ENCODE data around the gene ZNF135. TPM values are rescaled to one million over a fixed set of nuclear protein-coding genes. Genes with fewer than 3 reads are reported as not detected.

ZNF135 gene
- total and polyA plus RNA-seq, 2 donors, result 7.0 to 14.6 TPM

DNA sequence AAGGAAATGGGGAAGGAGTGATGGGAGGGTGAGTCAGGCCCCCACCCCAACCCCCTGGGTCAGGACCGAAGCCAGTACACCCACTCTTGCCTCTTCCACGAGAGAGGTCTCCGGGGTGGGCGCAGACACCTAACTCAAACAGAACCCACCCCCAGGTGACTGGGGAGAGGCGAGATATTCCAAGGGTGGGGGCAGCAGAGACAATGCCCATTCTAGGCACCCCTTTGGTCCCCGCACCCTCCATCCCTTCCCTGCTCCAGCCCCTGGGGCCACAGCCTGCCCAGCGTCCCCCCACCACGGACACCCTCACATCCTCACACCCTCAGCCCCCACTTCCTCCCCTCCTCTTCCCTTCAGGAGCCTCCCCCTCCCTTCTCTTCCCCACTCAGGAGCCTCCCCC lies 38.3 kb downstream of the ZNF135 start:
- Histone ChIP-seq H3K9me3 (ENCODE audit: control insufficient read depth in 2 of 2, insufficient read depth in 1 of 2, low read length in 1 of 2) (peaks cover 0 to 60% of the 10 kb centered on the region in 2 donors), H3K36me3 (ENCODE audit: control insufficient read depth in 2 of 2, insufficient read depth in 2 of 2, low read length in 1 of 2) (no peaks in the 10 kb centered on the region), H3K27me3 (ENCODE audit: control insufficient read depth in 2 of 2, insufficient read depth in 1 of 2, low read length in 1 of 2) (no peaks in the 10 kb centered on the region), H3K27ac (ENCODE audit: low read depth in 1 of 2, low read length in 1 of 2) (no peak overlapping the region), H3K4me1 (ENCODE audit: control insufficient read depth in 2 of 2, insufficient read depth in 2 of 2, low read length in 2 of 2) (peaks cover 0 to 5% of the 10 kb centered on the region in 2 donors), H3K4me3 (ENCODE audit: low read length in 2 of 2) (peak overlapping the region in 1 of 2 donors; percentile 84)
- no peak for DNase-seq (ENCODE audit: low read depth in 6 of 9, low spot score in 9 of 9)
- 56% methylated on average over 8 of the region's 8 CpGs for WGBS

DNA sequence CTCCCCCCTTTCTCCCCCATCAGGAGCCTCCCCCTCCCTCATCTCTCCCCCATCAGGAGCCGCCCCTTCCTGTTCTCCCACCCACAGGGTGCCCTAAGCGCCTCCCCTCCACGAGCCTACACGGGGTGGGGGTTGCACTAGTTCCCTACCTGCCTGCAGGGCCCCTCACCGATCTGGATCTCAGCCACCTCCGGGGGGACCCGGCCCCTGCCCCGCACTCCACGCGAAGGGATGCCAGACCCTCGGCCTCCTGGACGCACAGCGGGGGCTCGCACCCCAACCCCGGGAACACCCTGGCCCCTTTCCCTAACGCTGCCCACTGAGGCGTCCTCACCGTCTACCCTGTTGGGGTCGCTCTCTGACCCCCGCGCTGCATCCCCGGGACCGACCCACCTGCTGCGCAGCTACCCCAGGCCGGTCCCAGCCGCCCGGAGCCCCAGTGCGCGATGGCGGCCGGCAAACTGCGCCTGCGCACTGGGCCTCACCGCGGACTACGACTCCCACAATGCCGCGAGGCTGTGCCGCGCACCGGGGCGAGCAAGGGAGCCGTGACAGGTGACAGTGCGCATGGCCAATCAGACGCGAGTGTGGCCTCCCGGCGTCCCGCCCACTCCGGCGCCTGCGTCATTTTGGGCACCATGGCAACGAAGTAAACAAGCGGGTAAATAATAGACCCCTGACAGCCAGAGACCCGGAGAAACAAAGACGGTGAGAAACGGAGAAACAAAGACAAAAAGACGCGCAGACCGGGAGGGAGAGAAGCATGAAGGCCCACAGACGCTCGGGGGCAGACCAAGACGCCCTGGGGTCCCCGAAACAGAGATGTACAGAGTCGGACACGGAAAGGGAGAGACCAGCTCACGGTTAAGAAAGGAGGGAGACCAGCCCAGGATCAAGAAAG lies 38.9 kb downstream of the ZNF135 start, which contains the start of gene ZSCAN18:
ZSCAN18 (minus strand) TSS at position 451 of the 901 bp plus-strand sequence. CDS start 7,964 bp downstream, outside the sequence.
- H3K27me3 ChIP-seq (ENCODE audit: control insufficient read depth in 2 of 2, insufficient read depth in 1 of 2, low read length in 1 of 2), result no peaks in the 10 kb centered on the region
- H3K36me3 ChIP-seq (ENCODE audit: control insufficient read depth in 2 of 2, insufficient read depth in 2 of 2, low read length in 1 of 2), result no peaks in the 10 kb centered on the region
- WGBS, result under 1% methylated on average over 67 of the region's 67 CpGs
- H3K4me3 ChIP-seq (ENCODE audit: low read length in 2 of 2), result peak within 1 kb of the TSS; percentile 83 to 84
- DNase-seq (ENCODE audit: low read depth in 6 of 9, low spot score in 9 of 9), result peak; percentile 73 to 96 (median 86)
- peaks cover 0 to 63% of the 10 kb centered on the region in 2 donors for H3K9me3 ChIP-seq (ENCODE audit: control insufficient read depth in 2 of 2, insufficient read depth in 1 of 2, low read length in 1 of 2)
- H3K27ac ChIP-seq (ENCODE audit: low read depth in 1 of 2, low read length in 1 of 2), result peak within 1 kb of the TSS; percentile 92 to 94
- peaks cover 0 to 5% of the 10 kb centered on the region in 2 donors for H3K4me1 ChIP-seq (ENCODE audit: control insufficient read depth in 2 of 2, insufficient read depth in 2 of 2, low read length in 2 of 2)

DNA sequence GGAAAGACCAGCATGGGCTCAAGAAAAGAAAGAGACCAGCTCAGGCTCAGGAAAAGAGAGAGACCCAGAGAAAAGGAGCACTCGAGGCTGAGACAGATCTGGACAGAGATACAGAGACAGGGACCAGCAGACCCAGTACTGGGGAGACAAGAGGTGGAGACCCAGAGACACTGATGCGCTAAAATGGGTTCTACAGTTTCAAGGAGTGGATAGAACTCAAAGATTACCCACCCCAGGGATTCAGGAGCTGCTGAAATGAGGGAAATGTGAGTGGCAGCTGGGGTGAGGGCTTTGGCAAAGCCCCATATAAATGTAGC lies 39.6 kb downstream of the ZNF135 start:
- H3K9me3 ChIP-seq (ENCODE audit: control insufficient read depth in 2 of 2, insufficient read depth in 1 of 2, low read length in 1 of 2), result peaks cover 0 to 57% of the 10 kb centered on the region in 2 donors
- peak overlapping the region; percentile 92 to 94 for H3K27ac ChIP-seq (ENCODE audit: low read depth in 1 of 2, low read length in 1 of 2)
- H3K27me3 ChIP-seq (ENCODE audit: control insufficient read depth in 2 of 2, insufficient read depth in 1 of 2, low read length in 1 of 2), result no peaks in the 10 kb centered on the region
- H3K36me3 ChIP-seq (ENCODE audit: control insufficient read depth in 2 of 2, insufficient read depth in 2 of 2, low read length in 1 of 2), result no peaks in the 10 kb centered on the region
- DNase-seq (ENCODE audit: low read depth in 6 of 9, low spot score in 9 of 9), result peak in 1 of 9 donors; percentile 3
- H3K4me3 ChIP-seq (ENCODE audit: low read length in 2 of 2), result peak overlapping the region; percentile 51 to 84
- 23% methylated on average over 2 of the region's 2 CpGs for WGBS
- peaks cover 0 to 5% of the 10 kb centered on the region in 2 donors for H3K4me1 ChIP-seq (ENCODE audit: control insufficient read depth in 2 of 2, insufficient read depth in 2 of 2, low read length in 2 of 2)

DNA sequence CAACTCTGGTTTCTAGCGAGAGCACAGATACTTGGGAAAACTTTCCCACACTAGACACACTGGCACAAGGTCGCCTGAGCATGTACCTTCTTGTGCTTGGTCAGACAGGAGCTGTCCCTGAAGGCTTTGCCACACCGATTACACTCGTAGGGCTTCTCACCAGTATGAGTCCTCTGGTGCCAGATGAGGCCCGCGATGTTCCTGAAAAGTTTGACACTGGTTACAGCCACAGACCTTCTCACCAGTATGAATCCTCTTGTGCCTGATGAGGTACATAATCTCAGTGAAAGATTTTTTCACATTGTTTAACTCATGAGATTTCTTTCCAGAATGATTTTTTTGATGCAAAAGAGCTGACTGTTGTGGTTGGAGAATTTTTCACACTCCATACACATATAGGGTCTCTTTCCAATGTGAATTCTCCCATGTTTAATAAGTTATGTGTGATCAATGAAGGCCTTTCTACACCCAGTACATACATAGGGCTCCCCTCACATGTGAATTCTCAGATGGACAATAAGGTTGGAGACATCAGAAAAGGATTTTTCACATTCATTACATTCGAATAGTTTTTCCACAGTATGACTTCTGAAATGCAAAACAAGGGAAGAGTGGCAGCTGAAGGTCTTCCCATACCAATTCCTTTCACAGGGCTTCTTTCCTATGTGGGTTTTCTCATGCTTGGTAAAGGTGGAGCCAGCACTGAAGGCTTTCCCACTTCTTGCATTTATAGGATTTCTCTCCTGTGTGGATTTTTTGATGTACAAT lies 48.9 kb downstream of the ZNF135 start:
- Histone ChIP-seq H3K36me3 (ENCODE audit: control insufficient read depth in 2 of 2, insufficient read depth in 2 of 2, low read length in 1 of 2) (no peaks in the 10 kb centered on the region), H3K4me1 (ENCODE audit: control insufficient read depth in 2 of 2, insufficient read depth in 2 of 2, low read length in 2 of 2) (no peaks in the 10 kb centered on the region)
- WGBS, result 90% methylated on average over 7 of the region's 7 CpGs

DNA sequence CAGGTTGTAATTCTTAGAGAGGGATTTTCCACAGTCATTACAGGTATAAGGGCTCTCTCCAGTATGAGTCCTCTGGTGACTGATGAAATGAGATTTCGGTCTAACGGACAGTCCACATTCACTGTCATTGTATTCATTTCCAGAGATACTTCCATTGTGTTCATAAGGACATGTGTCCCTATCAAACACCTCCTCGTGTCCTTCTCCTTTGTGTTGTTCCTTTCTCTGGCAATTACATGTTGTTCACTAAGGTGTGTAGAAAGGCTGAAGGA lies 49.4 kb downstream of the ZNF135 start:
- Histone ChIP-seq H3K4me3 (ENCODE audit: low read length in 2 of 2) (no peak overlapping the region), H3K9me3 (ENCODE audit: control insufficient read depth in 2 of 2, insufficient read depth in 1 of 2, low read length in 1 of 2) (peaks cover 11 to 39% of the 10 kb centered on the region in 2 donors), H3K36me3 (ENCODE audit: control insufficient read depth in 2 of 2, insufficient read depth in 2 of 2, low read length in 1 of 2) (no peaks in the 10 kb centered on the region), H3K27ac (ENCODE audit: low read depth in 1 of 2, low read length in 1 of 2) (no peak overlapping the region), H3K27me3 (ENCODE audit: control insufficient read depth in 2 of 2, insufficient read depth in 1 of 2, low read length in 1 of 2) (no peaks in the 10 kb centered on the region), H3K4me1 (ENCODE audit: control insufficient read depth in 2 of 2, insufficient read depth in 2 of 2, low read length in 2 of 2) (no peaks in the 10 kb centered on the region)
- WGBS, result 95% methylated on average over 3 of the region's 3 CpGs
- no peak for DNase-seq (ENCODE audit: low read depth in 6 of 9, low spot score in 9 of 9)

More for the DNA sequence above, 48.9 kb downstream of the ZNF135 start:
- no peak for DNase-seq (ENCODE audit: low read depth in 6 of 9, low spot score in 9 of 9)
- no peak overlapping the region for H3K27ac ChIP-seq (ENCODE audit: low read depth in 1 of 2, low read length in 1 of 2)
- H3K27me3 ChIP-seq (ENCODE audit: control insufficient read depth in 2 of 2, insufficient read depth in 1 of 2, low read length in 1 of 2), result no peaks in the 10 kb centered on the region
- H3K4me3 ChIP-seq (ENCODE audit: low read length in 2 of 2), result no peak overlapping the region
- H3K9me3 ChIP-seq (ENCODE audit: control insufficient read depth in 2 of 2, insufficient read depth in 1 of 2, low read length in 1 of 2), result peaks cover 11 to 39% of the 10 kb centered on the region in 2 donors

DNA sequence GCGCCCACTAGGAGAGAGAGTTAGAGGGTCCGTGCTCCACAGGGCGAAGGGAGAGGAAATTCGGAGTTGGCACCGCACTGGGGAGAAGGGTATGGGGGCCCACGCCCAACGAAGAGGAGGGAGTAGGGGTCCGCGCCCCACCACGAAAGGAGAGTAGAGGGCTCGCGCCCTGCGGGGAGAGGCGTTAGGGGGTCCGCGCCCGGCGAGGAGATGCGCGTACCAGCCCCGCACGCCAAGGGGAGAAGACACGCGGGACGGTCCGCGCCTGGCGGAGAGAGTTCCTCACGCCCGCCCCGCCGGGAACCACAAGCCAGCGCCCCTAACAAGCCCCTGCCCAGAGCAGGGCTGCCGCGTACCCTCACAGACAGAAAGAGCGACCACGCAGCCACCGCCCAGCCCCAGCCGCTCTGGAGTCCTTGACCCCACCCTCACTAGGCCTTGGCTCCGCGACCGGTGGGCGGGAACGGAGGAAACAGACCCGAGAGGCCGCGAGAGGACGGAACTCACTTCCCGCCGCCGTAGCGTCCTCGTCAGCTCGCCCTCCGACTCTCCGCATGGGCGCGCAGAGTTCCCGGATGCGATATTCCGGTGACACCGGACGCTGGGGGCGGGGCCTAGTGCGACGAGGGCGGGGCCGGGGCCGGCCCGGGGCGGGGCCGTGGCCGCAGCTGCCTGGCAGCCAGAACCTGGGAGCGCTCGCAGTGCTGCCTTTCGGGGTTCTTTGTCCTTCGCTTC lies 58.9 kb downstream of the ZNF135 start:
- Histone ChIP-seq H3K9me3 (ENCODE audit: control insufficient read depth in 2 of 2, insufficient read depth in 1 of 2, low read length in 1 of 2) (peaks cover 20 to 40% of the 10 kb centered on the region in 2 donors), H3K4me1 (ENCODE audit: control insufficient read depth in 2 of 2, insufficient read depth in 2 of 2, low read length in 2 of 2) (no peaks in the 10 kb centered on the region), H3K36me3 (ENCODE audit: control insufficient read depth in 2 of 2, insufficient read depth in 2 of 2, low read length in 1 of 2) (no peaks in the 10 kb centered on the region), H3K27ac (ENCODE audit: low read depth in 1 of 2, low read length in 1 of 2) (no peak overlapping the region), H3K27me3 (ENCODE audit: control insufficient read depth in 2 of 2, insufficient read depth in 1 of 2, low read length in 1 of 2) (peaks cover 0 to 9% of the 10 kb centered on the region in 2 donors), H3K4me3 (ENCODE audit: low read length in 2 of 2) (no peak overlapping the region)
- WGBS, result 17% methylated on average over 77 of the region's 77 CpGs
- DNase-seq (ENCODE audit: low read depth in 6 of 9, low spot score in 9 of 9), result no peak

DNA sequence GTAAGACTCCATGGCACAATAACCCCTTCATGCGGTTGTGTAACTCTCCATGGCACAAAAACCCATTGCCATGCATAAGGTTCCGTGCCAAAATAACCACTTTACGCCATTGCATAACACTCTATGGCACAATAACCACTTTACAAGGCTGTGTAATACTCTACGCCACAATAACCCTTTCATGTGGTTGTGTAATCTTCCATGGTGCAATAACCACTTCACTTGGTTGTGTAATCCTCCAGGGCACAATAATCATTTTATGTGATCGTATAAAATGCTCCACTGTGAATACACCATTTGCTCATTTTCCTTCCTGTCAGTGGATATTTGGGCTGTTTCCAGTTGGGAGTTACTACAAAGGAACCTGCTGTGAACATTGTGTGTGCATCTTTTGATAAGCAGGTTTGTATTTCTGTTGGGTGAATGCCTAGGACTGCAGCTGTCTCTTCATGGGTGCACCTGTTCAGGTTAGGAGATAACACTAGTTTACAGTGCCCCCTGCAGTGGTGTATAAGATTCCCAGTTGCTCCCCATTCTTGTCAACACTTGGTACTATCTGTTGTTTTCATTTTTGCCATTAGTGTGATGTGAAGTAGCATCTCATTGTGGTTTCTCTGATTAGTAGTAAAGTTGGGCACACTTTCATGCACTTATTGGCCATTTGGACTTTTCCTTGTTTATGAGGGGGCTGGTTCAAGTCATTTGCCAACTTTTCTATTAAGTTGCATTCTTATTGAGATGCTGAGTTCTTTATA lies 60.1 kb downstream of the ZNF135 start:
- DNase-seq (ENCODE audit: low read depth in 6 of 9, low spot score in 9 of 9), result no peak
- 91% methylated on average over 5 of the region's 5 CpGs for WGBS
- Histone ChIP-seq H3K4me3 (ENCODE audit: low read length in 2 of 2) (no peak overlapping the region), H3K27me3 (ENCODE audit: control insufficient read depth in 2 of 2, insufficient read depth in 1 of 2, low read length in 1 of 2) (peaks cover 0 to 9% of the 10 kb centered on the region in 2 donors), H3K36me3 (ENCODE audit: control insufficient read depth in 2 of 2, insufficient read depth in 2 of 2, low read length in 1 of 2) (no peaks in the 10 kb centered on the region), H3K4me1 (ENCODE audit: control insufficient read depth in 2 of 2, insufficient read depth in 2 of 2, low read length in 2 of 2) (no peaks in the 10 kb centered on the region), H3K9me3 (ENCODE audit: control insufficient read depth in 2 of 2, insufficient read depth in 1 of 2, low read length in 1 of 2) (peaks cover 23 to 42% of the 10 kb centered on the region in 2 donors), H3K27ac (ENCODE audit: low read depth in 1 of 2, low read length in 1 of 2) (no peak overlapping the region)

Data from thymus (tissue), 11 donors.